Activated CD4-positive, alpha-beta memory T cell treated with anti-CD3 and anti-CD28 coated beads, Interleukin-2, amount 10 ng/mL, durations not matched to agents 7 days and 5 days (primary cell): ENCODE measurements around the gene IFT25. TPM values are rescaled to one million over a fixed set of nuclear protein-coding genes. Genes with fewer than 3 reads are reported as not detected.

Source experiments
- total RNA-seq, 2 experiments: library from RNA; stranded (reverse); gene quantifications; one replicate each; pipeline ENCODE4 v1.2.3, GENCODE V29; 2021

Gene IFT25
- total RNA-seq, 2 experiments from 2014 or later, result 60.2 to 63.2 TPM

Other genes starting within 250 kb of the IFT25 start
- gene GLIS1, start 206.5 kb downstream of the IFT25 start, total RNA-seq, result not detected
- gene NDC1, start 107.4 kb downstream of the IFT25 start, total RNA-seq, result 10 to 100 TPM; 23.2 to 24.7 TPM
- gene YIPF1, start 55.9 kb downstream of the IFT25 start, total RNA-seq, result 10 to 100 TPM; 17.8 to 19.7 TPM
- gene DIO1, start 51.5 kb downstream of the IFT25 start, total RNA-seq, result not detected
- gene LRRC42, start 651 bp upstream of the IFT25 start, total RNA-seq, result 10 to 100 TPM; 19.9 to 20.8 TPM
- gene LDLRAD1, start 72.5 kb upstream of the IFT25 start, total RNA-seq, result not detected
- 100 to 1,000 TPM; 278 to 280 TPM for gene TMEM59, start 107.5 kb upstream of the IFT25 start, total RNA-seq
- gene TCEANC2, start 107.9 kb upstream of the IFT25 start, total RNA-seq, result 10 to 100 TPM; 11.5 to 13.5 TPM
- gene CDCP2, start 207.3 kb upstream of the IFT25 start, total RNA-seq, result not detected